K562 (cell line): ENCODE measurements around the gene ACSF2. TPM values are rescaled to one million over a fixed set of nuclear protein-coding genes. Genes with fewer than 3 reads are reported as not detected.

ENCODE experiments used
- ATAC-seq: fragments of 200-7000 bp; cut with Tn5 transposase; 3 replicates; pipeline ENCODE4 v1.9.1; 2020; ENCODE audit warnings: moderate library complexity
- BruUV-seq: library from RNA; stranded (reverse); fragments of 400-500 nt; replicated peaks from 2 replicates; lab custom pipeline; 2021; lab: Mats Ljungman, UMichigan
- CTCF ChIA-PET: fragments of 300-600 bp; formaldehyde crosslinking; extraction: SDS; loops from one replicate; lab custom pipeline; 2021; ENCODE audit warnings: low intra/inter-chr PET ratio; lab: Yijun Ruan, JAX
- POLR2A ChIA-PET: fragments of 300-600, 350-650 bp; sonication (Branson Sonifier 250); formaldehyde crosslinking; extraction: SDS; loops from one replicate; lab custom pipeline; 2021; ENCODE audit warnings: antibody characterized with exemption, inconsistent platforms; lab: Yijun Ruan, JAX
- DNase-seq, 4 experiments: peaks; one replicate each; pipeline versions ENCODE4 v3.0.0 to v3.0.0-alpha.2; 2011 to 2018; ENCODE audit warnings: low spot score in 3 of 4, mixed read lengths in 3 of 4; ENCODE audit errors: extremely low read depth in 1 of 4
- FAIRE-seq: peaks from 2 replicates; lab custom pipeline; 2011; peaks lifted over from hg19 to GRCh38; lab: Jason Lieb, UNC
- H2AFZ ChIP-seq: 2 replicates; pipeline ENCODE4 v1.6.0; 2011; ENCODE audit warnings: low read depth, low read length, control low read depth, inconsistent platforms
- H3K27ac ChIP-seq: fragments of 200-600 bp; 3 replicates; pipeline ENCODE4 v1.8.0; 2011; ENCODE audit warnings: low read depth, mild to moderate bottlenecking, control low read depth, inconsistent platforms, low read length, moderate library complexity, mixed read lengths; ENCODE audit errors: extremely low read depth
- H3K27me3 ChIP-seq, 2 experiments: fragments of 300-600 bp in 1 of 2; 2 replicates in 1 of 2; 3 replicates in 1 of 2; pipeline versions ENCODE4 v1.6.0 to v1.8.0; 2011; ENCODE audit warnings: inconsistent platforms in 2 of 2, low read length in 2 of 2, mild to moderate bottlenecking in 1 of 2, mixed read lengths in 1 of 2, moderate library complexity in 1 of 2; ENCODE audit not compliant: control insufficient read depth in 2 of 2, insufficient read depth in 2 of 2
- H3K36me3 ChIP-seq: fragments of 300-600 bp; 3 replicates; pipeline ENCODE4 v1.8.0; 2011; ENCODE audit warnings: mild to moderate bottlenecking, low read length, inconsistent platforms; ENCODE audit not compliant: control insufficient read depth, insufficient read depth
- H3K4me1 ChIP-seq, 2 experiments: fragments of 200-600 bp in 1 of 2; replicated peaks in 1 of 2; 2 replicates in 1 of 2; 3 replicates in 1 of 2; pipeline versions ENCODE4 v1.5.1 to v1.8.0; 2011; ENCODE audit warnings: inconsistent platforms in 2 of 2, low read length in 2 of 2, mild to moderate bottlenecking in 1 of 2, mixed read lengths in 1 of 2, moderate library complexity in 1 of 2; ENCODE audit not compliant: control insufficient read depth in 2 of 2, insufficient read depth in 2 of 2
- H3K4me2 ChIP-seq: 2 replicates; pipeline ENCODE4 v1.6.1; 2011; ENCODE audit warnings: low read length, control low read depth, inconsistent platforms, mixed read lengths; ENCODE audit not compliant: insufficient read depth
- H3K4me3 ChIP-seq: fragments of 200-600 bp; sonication (generic), shearing (Covaris generic); 2 replicates; pipeline ENCODE4 v1.5.1; 2016; ENCODE audit warnings: control low read depth, inconsistent platforms
- H3K79me2 ChIP-seq: fragments of 200-600 bp; 3 replicates; pipeline ENCODE4 v1.8.0; 2011; ENCODE audit warnings: low read length, inconsistent platforms; ENCODE audit not compliant: control insufficient read depth, insufficient read depth
- H3K9ac ChIP-seq, 2 experiments: 2 replicates each; pipeline versions ENCODE4 v1.6.0 to v1.6.1; 2011; ENCODE audit warnings: low read depth in 2 of 2, low read length in 2 of 2, control low read depth in 1 of 2, inconsistent platforms in 1 of 2, mild to moderate bottlenecking in 1 of 2, mixed read lengths in 1 of 2; ENCODE audit not compliant: insufficient read depth in 1 of 2
- H3K9me1 ChIP-seq: one replicate; pipeline ENCODE4 v1.6.0; 2011; ENCODE audit warnings: inconsistent platforms, mild to moderate bottlenecking, low read length, moderate library complexity; ENCODE audit not compliant: control insufficient read depth, insufficient read depth
- H3K9me3 ChIP-seq: replicated peaks from 2 replicates; pipeline ENCODE4 v1.5.1; 2011; ENCODE audit warnings: low read depth, low read length, inconsistent platforms; ENCODE audit not compliant: control insufficient read depth, insufficient read depth
- H4K20me1 ChIP-seq: replicated peaks from 2 replicates; pipeline ENCODE4 v1.6.1; 2011; ENCODE audit warnings: low read length, inconsistent platforms, mixed read lengths; ENCODE audit not compliant: control insufficient read depth, insufficient read depth
- BCOR ChIP-seq: fragments of 450-650 bp; IDR thresholded peaks from 2 replicates; pipeline ENCODE4 v1.6.1; 2016
- CTCF ChIP-seq, 3 experiments: IDR thresholded peaks in 2 of 3; conservative IDR thresholded peaks in 1 of 3; 2 replicates each; pipeline ENCODE4 v1.5.1; 2011 to 2012; ENCODE audit warnings: low read length in 3 of 3, mild to moderate bottlenecking in 3 of 3, control low read depth in 2 of 3, improper control_type of control experiment in 1 of 3, inconsistent platforms in 1 of 3, low read depth in 1 of 3, mixed read lengths in 1 of 3, moderate library complexity in 1 of 3; ENCODE audit not compliant: insufficient read depth in 2 of 3
- ESRRA ChIP-seq: fragments of 450-650 bp; IDR thresholded peaks from 2 replicates; pipeline ENCODE4 v1.6.1; 2014; ENCODE audit warnings: low read depth, mild to moderate bottlenecking, moderate library complexity, borderline replicate concordance
- GATAD2B ChIP-seq: fragments of 450-650 bp; IDR thresholded peaks from 2 replicates; pipeline ENCODE4 v1.6.1; 2017; ENCODE audit warnings: mild to moderate bottlenecking, borderline replicate concordance
- HES1 ChIP-seq: fragments of 450-650 bp; IDR thresholded peaks from 2 replicates; pipeline ENCODE4 v1.6.1; 2016; ENCODE audit warnings: low read depth, mild to moderate bottlenecking, moderate library complexity
- HMGXB4 ChIP-seq: sonication (generic); formaldehyde crosslinking; IDR thresholded peaks from 2 replicates; pipeline ENCODE4 v1.8.1; 2023; ENCODE audit warnings: mild to moderate bottlenecking, missing genetic modification reagents
- NCOR1 ChIP-seq: fragments of 450-650 bp; IDR thresholded peaks from 2 replicates; pipeline ENCODE4 v1.6.1; 2016; ENCODE audit warnings: mild to moderate bottlenecking, moderate library complexity
- PRMT5 ChIP-seq: sonication (generic); formaldehyde crosslinking; IDR thresholded peaks from 2 replicates; pipeline ENCODE4 v1.5.0; 2020; ENCODE audit warnings: missing genetic modification reagents
- RAD21 ChIP-seq, 2 experiments: fragments of 250-450 bp in 1 of 2; fragments of 450-650 bp in 1 of 2; sonication (Bioruptor Pico) in 1 of 2; formaldehyde crosslinking in 1 of 2; IDR thresholded peaks in 1 of 2; conservative IDR thresholded peaks in 1 of 2; 2 replicates each; pipeline versions ENCODE4 v1.4.0 to v1.8.0; 2020 to 2022; ENCODE audit warnings: mild to moderate bottlenecking in 2 of 2, moderate library complexity in 1 of 2
- TAF9B ChIP-seq: fragments of 450-650 bp; IDR thresholded peaks from 2 replicates; pipeline ENCODE4 v1.6.1; 2018; ENCODE audit warnings: mild to moderate bottlenecking; ENCODE audit not compliant: partially characterized antibody
- ZHX1 ChIP-seq: fragments of 150-350 bp; conservative IDR thresholded peaks from 2 replicates; pipeline ENCODE4 v1.6.1; 2014; ENCODE audit warnings: low read length
- WGBS: fragments of 100-300 bp; shearing (Covaris generic); methylation state at CpG from one replicate; pipeline ENCODE4 v1.1.6; 2016; ENCODE audit warnings: low coverage, mixed read lengths; ENCODE audit not compliant: insufficient coverage; ENCODE audit errors: missing lambda C conversion rate; 5-methylcytosine and 5-hydroxymethylcytosine counted together
- in situ Hi-C: fragments of 300-500 bp; cut with MboI; formaldehyde crosslinking; loops from 4 replicates; pipeline ENCODE4 v1.15.0; 2018; ENCODE audit warnings: inconsistent platforms, mixed read lengths
- intact Hi-C: fragments of 100-400 bp; cut with micrococcal nuclease; formaldehyde crosslinking; loops from 2 replicates; pipeline ENCODE4 v1.14.2; 2022
- polyA plus RNA-seq, 8 experiments: library from polyadenylated mRNA; depleted of rRNA in 4 of 8; stranded (reverse) in 5 of 8; unstranded in 3 of 8; fragments of >200 nt; fragmentation: Nextera tagmentation in 2 of 8; fragmentation: Illumina TruSeq in 1 of 8; extraction: Ambion mirVana in 2 of 8; extraction: Trizol in 1 of 8; gene quantifications; 2 replicates each; pipeline versions ENCODE4 v1.2.1 to v1.2.3, GENCODE V29; 2011 to 2014; ENCODE audit warnings: inconsistent platforms in 1 of 8, missing spikeins in 1 of 8
- total RNA-seq, 7 experiments: library from RNA; depleted of rRNA in 6 of 7; stranded (reverse); fragments of >200 nt in 6 of 7; fragmentation: Illumina TruSeq in 2 of 7; extraction: Trizol in 2 of 7; gene quantifications; 2 replicates each; pipeline versions ENCODE4 v1.2.1 to v1.2.3, GENCODE V29; 2011 to 2021; ENCODE audit warnings: low replicate concordance in 1 of 7

ACSF2 gene
- total and polyA plus RNA-seq, 9 of the 15 experiments (the other 6 are each of a cell fraction or from before 2014, with no cell fraction given) = 0.89 to 6.1 (median 3.5) TPM

GRCh38 chr17:50499721-50500120, 73.7 kb downstream of the ACSF2 start (continued):
- no peak for TF ChIP-seq ZHX1

GRCh38 chr17:50501054-50501453, 75.0 kb downstream of the ACSF2 start:
- ATAC-seq (peak; percentile 47; the same call in 1 of the 3 replicates), FAIRE-seq (no peak), DNase-seq (peak in 3 of 4 experiments; percentile 41 to 49 (median 41))
- intact Hi-C loops (no loop called here), in situ Hi-C loops (no loop called here)
- 11% methylated on average over 5 of the region's 5 CpGs for WGBS
- 0 out of 2 replicates have a peak, but pooled peaks cover 3% of the 10 kb centered on the region for H4K20me1 ChIP-seq
- H3K9me1 ChIP-seq = no peaks in the 10 kb centered on the region
- no peaks in the 10 kb centered on the region for H3K36me3 ChIP-seq
- CTCF ChIA-PET = interaction anchor here (0.7 kb wide), 1 partner anchor 21 kb away, joined by 3 read pairs; no protein-coding TSS in a partner anchor
- no peak overlapping the region for H3K4me3 ChIP-seq
- no TSS peak for BruUV-seq
- H3K27me3 ChIP-seq = peaks cover 23 to 32% of the 10 kb centered on the region in 2 experiments
- no peaks in the 10 kb centered on the region for H3K79me2 ChIP-seq
- H3K4me1 ChIP-seq = no peaks in the 10 kb centered on the region
- no peak overlapping the region for H3K9ac ChIP-seq
- H3K4me2 ChIP-seq = no peak overlapping the region
- no peak overlapping the region for H3K27ac ChIP-seq
- no peak overlapping the region for H2AFZ ChIP-seq
- POLR2A ChIA-PET = interaction anchor here (1.0 to 1.1 kb wide), 2 partner anchors 11 to 22 kb away, joined by 4 read pairs; no protein-coding TSS in a partner anchor
- H3K9me3 ChIP-seq = no peaks in the 10 kb centered on the region
- TF ChIP-seq CTCF (IDR thresholded peaks at IDR 0.05 in 2 of 3, conservative IDR thresholded peaks at IDR 0.05 in 1 of 3; ENCODE audit: insufficient read depth in 2 of 3, low read depth in 1 of 3, low read length in 3 of 3) = peak; percentile 37 to 64 (median 55); a peak in 5 of 6 replicates
- TF ChIP-seq PRMT5 (CRISPR knock-in tag) = no peak
- no peak for TF ChIP-seq TAF9B
- no peak for TF ChIP-seq NCOR1
- no peak for TF ChIP-seq GATAD2B
- TF ChIP-seq ESRRA = peak; percentile 83
- TF ChIP-seq HES1 = no peak
- TF ChIP-seq RAD21 (CRISPR knock-in tag; conservative IDR thresholded peaks at IDR 0.05 in 1 of 2, IDR thresholded peaks at IDR 0.05 in 1 of 2) = peak in 1 of 2 experiments; percentile 20; a peak in 2 of 4 replicates
- no peak for TF ChIP-seq HMGXB4
- no peak for TF ChIP-seq BCOR
